CD14-positive monocyte (primary cell): ENCODE data around the gene CDKL5. TPM values are rescaled to one million over a fixed set of nuclear protein-coding genes. Genes with fewer than 3 reads are reported as not detected.

ENCODE experiments used
- DNase-seq, 3 donors: peaks; one replicate each; pipeline ENCODE4 v3.0.0-alpha.2; 2011 to 2022
- H2AFZ ChIP-seq: 2 replicates; pipeline ENCODE4 v1.6.0; 2012; ENCODE audit warnings: mild to moderate bottlenecking, low read depth, low read length, inconsistent platforms; ENCODE audit not compliant: insufficient read depth, poor library complexity, severe bottlenecking
- H3K27ac ChIP-seq, 2 donors: 1 replicate in 1 of 2; 2 replicates in 1 of 2; pipeline ENCODE4 v1.5.1; 2012 to 2013; ENCODE audit warnings: low read length in 2 of 2, control low read depth in 1 of 2, inconsistent platforms in 1 of 2, low read depth in 1 of 2, mild to moderate bottlenecking in 1 of 2
- H3K27me3 ChIP-seq, 2 donors: one replicate each; pipeline versions ENCODE4 v1.6.0 to v1.6.1; 2011 to 2013; ENCODE audit warnings: low read length in 2 of 2; ENCODE audit not compliant: control insufficient read depth in 2 of 2, insufficient read depth in 2 of 2
- H3K36me3 ChIP-seq, 2 donors: replicated peaks in 1 of 2; 1 replicate in 1 of 2; 2 replicates in 1 of 2; pipeline versions ENCODE4 v1.5.1 to v1.6.1; 2012 to 2013; ENCODE audit warnings: low read length in 2 of 2, control low read depth in 1 of 2, inconsistent platforms in 1 of 2, mild to moderate bottlenecking in 1 of 2; ENCODE audit not compliant: insufficient read depth in 2 of 2, control insufficient read depth in 1 of 2
- H3K4me1 ChIP-seq, 2 donors: 1 replicate in 1 of 2; 2 replicates in 1 of 2; pipeline versions ENCODE4 v1.5.1 to v1.6.1; 2012 to 2013; ENCODE audit warnings: low read length in 2 of 2, control low read depth in 1 of 2, inconsistent platforms in 1 of 2, mild to moderate bottlenecking in 1 of 2, moderate library complexity in 1 of 2; ENCODE audit not compliant: insufficient read depth in 2 of 2, control insufficient read depth in 1 of 2
- H3K4me2 ChIP-seq: replicated peaks from 2 replicates; pipeline ENCODE3; 2012; ENCODE audit warnings: low read length, moderate library complexity, mild to moderate bottlenecking; ENCODE audit not compliant: poor library complexity, severe bottlenecking; ENCODE audit errors: extremely low read depth
- H3K4me3 ChIP-seq, 3 experiments: fragments of 200-600 bp in 1 of 3; sonication (generic) in 1 of 3; replicated peaks in 1 of 3; 1 replicate in 2 of 3; 2 replicates in 1 of 3; pipeline ENCODE4 v1.5.1; 2011 to 2013; ENCODE audit warnings: low read length in 3 of 3, mild to moderate bottlenecking in 3 of 3, control low read depth in 2 of 3, low read depth in 2 of 3, inconsistent platforms in 1 of 3, moderate library complexity in 1 of 3
- H3K79me2 ChIP-seq: 2 replicates; pipeline ENCODE4 v1.6.0; 2012; ENCODE audit warnings: mild to moderate bottlenecking, control low read depth, inconsistent platforms, low read length, moderate library complexity; ENCODE audit not compliant: insufficient read depth
- H3K9ac ChIP-seq: 2 replicates; pipeline ENCODE4 v1.6.0; 2017; ENCODE audit warnings: low read length, mild to moderate bottlenecking; ENCODE audit not compliant: insufficient read depth, poor library complexity, severe bottlenecking
- H3K9me3 ChIP-seq, 2 donors: replicated peaks in 1 of 2; 1 replicate in 1 of 2; 2 replicates in 1 of 2; pipeline versions ENCODE4 v1.5.1 to v1.6.1; 2012 to 2013; ENCODE audit warnings: low read length in 2 of 2, control low read depth in 1 of 2; ENCODE audit not compliant: control insufficient read depth in 1 of 2, insufficient read depth in 1 of 2
- H4K20me1 ChIP-seq: 2 replicates; pipeline ENCODE4 v1.6.0; 2012; ENCODE audit warnings: mild to moderate bottlenecking, low read length, control low read depth, moderate library complexity; ENCODE audit not compliant: insufficient read depth
- H3K27ac Mint-ChIP-seq, 7 donors: one replicate each; pipeline ENCODE4 v1.8.0; 2020; ENCODE audit warnings: mild to moderate bottlenecking in 7 of 7, mixed read lengths in 7 of 7, moderate library complexity in 6 of 7, inconsistent platforms in 2 of 7
- H3K27me3 Mint-ChIP-seq, 3 donors: one replicate each; pipeline ENCODE4 v1.8.0; 2021 to 2022; ENCODE audit warnings: low read depth in 3 of 3, mild to moderate bottlenecking in 3 of 3, mixed read lengths in 3 of 3, moderate library complexity in 3 of 3, inconsistent platforms in 1 of 3
- H3K36me3 Mint-ChIP-seq, 2 donors: one replicate each; pipeline ENCODE4 v1.8.0; 2020; ENCODE audit warnings: mixed read lengths in 2 of 2, inconsistent platforms in 1 of 2, mild to moderate bottlenecking in 1 of 2
- H3K4me1 Mint-ChIP-seq: one replicate; pipeline ENCODE4 v1.8.0; 2020; ENCODE audit warnings: mild to moderate bottlenecking, mixed read lengths
- H3K4me3 Mint-ChIP-seq, 2 donors: one replicate each; pipeline ENCODE4 v1.8.0; 2020; ENCODE audit warnings: mild to moderate bottlenecking in 2 of 2, mixed read lengths in 2 of 2, moderate library complexity in 1 of 2
- H3K9me3 Mint-ChIP-seq, 7 donors: one replicate each; pipeline ENCODE4 v1.8.0; 2020 to 2022; ENCODE audit warnings: mixed read lengths in 7 of 7, mild to moderate bottlenecking in 6 of 7, moderate library complexity in 6 of 7, inconsistent platforms in 2 of 7
- CTCF ChIP-seq: fragments of 200-600 bp; IDR thresholded peaks from one replicate; pipeline ENCODE4 v1.8.0; 2022; ENCODE audit warnings: antibody characterized with exemption, mild to moderate bottlenecking
- WGBS: methylation state at CpG from one replicate; pipeline ENCODE4 v1.1.5; 2013; ENCODE audit warnings: missing lambda C conversion rate; ENCODE audit not compliant: insufficient coverage; 5-methylcytosine and 5-hydroxymethylcytosine counted together
- intact Hi-C, 2 donors: fragments of 100-400 bp; cut with micrococcal nuclease; formaldehyde crosslinking; loops; one replicate each; pipeline versions ENCODE4 v1.15.0 to v1.15.1; 2023
- polyA plus RNA-seq, 3 donors: library from polyadenylated mRNA; depleted of rRNA in 1 of 3; unstranded in 2 of 3; stranded (reverse) in 1 of 3; fragments of 300-500 nt in 2 of 3; fragments of >200 nt in 1 of 3; fragmentation: Illumina TruSeq in 2 of 3; gene quantifications; 1 replicate in 2 of 3; 2 replicates in 1 of 3; pipeline ENCODE4 v1.2.3, GENCODE V29; 2012 to 2021

The CDKL5 gene
- polyA plus RNA-seq, 3 donors = 0.54 to 3.6 (median 1.4) TPM

- Mint-ChIP-seq H3K9me3 (peaks cover 0 to 13% (median 2%) of the 10 kb centered on the region in 7 donors), H3K27me3 (peaks cover 0 to 2% (median 2%) of the 10 kb centered on the region in 3 donors), H3K36me3 (no peaks in the 10 kb centered on the region), H3K4me3 (peak overlapping the region in 1 of 2 donors; percentile 16), H3K4me1 (peaks cover 24% of the 10 kb centered on the region), H3K27ac (peak overlapping the region; percentile 90 to 96 (median 94))
- H3K27me3 ChIP-seq = no peaks in the 10 kb centered on the region
- intact Hi-C loops = no loop called here
- peak overlapping the region in 1 of 3 experiments; percentile 14 for H3K4me3 ChIP-seq
- peaks cover 30 to 32% of the 10 kb centered on the region in 2 donors for H3K4me1 ChIP-seq
- H3K9me3 ChIP-seq = no peaks in the 10 kb centered on the region
- no peaks in the 10 kb centered on the region for H3K36me3 ChIP-seq
- H4K20me1 ChIP-seq = no peaks in the 10 kb centered on the region
- WGBS = 18% methylated on average over 11 of the region's 15 CpGs
- peak overlapping the region; percentile 36 for H3K9ac ChIP-seq
- peak; percentile 66 to 78 (median 71) for DNase-seq
- no peak for TF ChIP-seq CTCF
- H3K79me2 ChIP-seq = no peaks in the 10 kb centered on the region
- peak overlapping the region; percentile 34 for H3K4me2 ChIP-seq
- peak overlapping the region; percentile 86 to 94 for H3K27ac ChIP-seq
- peak overlapping the region; percentile 21 for H2AFZ ChIP-seq
Observed at GRCh38 chrX:18666614-18667013, 241.2 kb downstream of the CDKL5 start.

- Mint-ChIP-seq H3K4me3 (peak overlapping the region; percentile 56 to 80), H3K4me1 (peaks cover 27% of the 10 kb centered on the region), H3K27ac (peak overlapping the region; percentile 90 to 96 (median 94)), H3K27me3 (peaks cover 0 to 2% (median 0%) of the 10 kb centered on the region in 3 donors), H3K9me3 (peaks cover 0 to 10% (median under 1%) of the 10 kb centered on the region in 7 donors), H3K36me3 (no peaks in the 10 kb centered on the region)
- TF ChIP-seq CTCF = no peak
- no peaks in the 10 kb centered on the region for H4K20me1 ChIP-seq
- no peaks in the 10 kb centered on the region for H3K9me3 ChIP-seq
- intact Hi-C loops = no loop called here
- H3K4me1 ChIP-seq = peaks cover 30 to 32% of the 10 kb centered on the region in 2 donors
- H3K79me2 ChIP-seq = no peaks in the 10 kb centered on the region
- H2AFZ ChIP-seq = peak overlapping the region; percentile 44
- peak overlapping the region; percentile 20 to 60 (median 39) for H3K4me3 ChIP-seq
- H3K36me3 ChIP-seq = no peaks in the 10 kb centered on the region
- H3K27ac ChIP-seq = peak overlapping the region; percentile 78 to 94
- no peaks in the 10 kb centered on the region for H3K27me3 ChIP-seq
- DNase-seq = peak; percentile 72 to 83 (median 81)
- peak overlapping the region; percentile 70 for H3K4me2 ChIP-seq
- WGBS = no CpG with 5 or more reads among the region's 15 CpGs
- H3K9ac ChIP-seq = peak overlapping the region; percentile 38
Observed at GRCh38 chrX:18668071-18668835, 242.8 kb downstream of the CDKL5 start.
